Central memory CD8-positive, alpha-beta T cell (primary cell): ENCODE measurements around the gene HPF1.
"Not testable (repeated sequence)": the region's sequence is repeated elsewhere in the genome, so short reads cannot be mapped to it uniquely, and the experiment has no call there.

ENCODE experiments used
- ATAC-seq: fragments of 150-1000 bp; cut with Tn5 transposase; replicated peaks from 2 replicates; pipeline ENCODE4 v1.10.0; 2022; ENCODE audit warnings: mild to moderate bottlenecking, moderate FRiP score, moderate number of reproducible peaks; ENCODE audit not compliant: poor library complexity, severe bottlenecking; ENCODE audit errors: extremely low read depth
- DNase-seq, 2 donors: peaks; one replicate each; pipeline ENCODE4 v3.0.0; 2021; ENCODE audit warnings: low spot score in 2 of 2
- H3K27ac Mint-ChIP-seq: one replicate; pipeline ENCODE4 v1.8.0; 2022; ENCODE audit warnings: low read depth, mild to moderate bottlenecking, moderate library complexity, mixed read lengths
- H3K27me3 Mint-ChIP-seq: one replicate; pipeline ENCODE4 v1.8.0; 2022; ENCODE audit warnings: mixed read lengths
- H3K36me3 Mint-ChIP-seq: one replicate; pipeline ENCODE4 v1.8.0; 2022; ENCODE audit warnings: mild to moderate bottlenecking, moderate library complexity, mixed read lengths; ENCODE audit not compliant: insufficient read depth
- H3K4me1 Mint-ChIP-seq: one replicate; pipeline ENCODE4 v1.8.0; 2022; ENCODE audit warnings: mixed read lengths
- H3K4me3 Mint-ChIP-seq: one replicate; pipeline ENCODE4 v1.8.0; 2022; ENCODE audit warnings: mild to moderate bottlenecking, moderate library complexity, mixed read lengths
- H3K9me3 Mint-ChIP-seq: one replicate; pipeline ENCODE4 v1.8.0; 2022; ENCODE audit warnings: mixed read lengths

HPF1 gene

GRCh38 chr4:169770416-169770815, 12.7 kb upstream of the HPF1 start:
- H3K4me3 Mint-ChIP-seq = no peak overlapping the region
- no peaks in the 10 kb centered on the region for H3K9me3 Mint-ChIP-seq
- peaks cover 7% of the 10 kb centered on the region for H3K4me1 Mint-ChIP-seq
- no peak for DNase-seq
- peaks cover 2% of the 10 kb centered on the region for H3K36me3 Mint-ChIP-seq
- H3K27me3 Mint-ChIP-seq = peaks cover 38% of the 10 kb centered on the region
- no peak for ATAC-seq
- no peak overlapping the region for H3K27ac Mint-ChIP-seq

GRCh38 chr4:169768385-169768784, 10.6 kb upstream of the HPF1 start:
- Mint-ChIP-seq H3K4me3 (no peak overlapping the region), H3K27ac (no peak overlapping the region), H3K36me3 (no peaks in the 10 kb centered on the region), H3K4me1 (no peaks in the 10 kb centered on the region), H3K27me3 (peaks cover 20% of the 10 kb centered on the region), H3K9me3 (no peaks in the 10 kb centered on the region)
- ATAC-seq (no peak), DNase-seq (no peak)

- no peak for DNase-seq
- H3K27ac Mint-ChIP-seq = no peak overlapping the region
Measured at GRCh38 chr4:169766741-169767140, 9.0 kb upstream of the HPF1 start.

GRCh38 chr4:169765835-169766234, 8.1 kb upstream of the HPF1 start:
- no peak for ATAC-seq
- H3K4me1 Mint-ChIP-seq = no peaks in the 10 kb centered on the region
- no peak overlapping the region for H3K4me3 Mint-ChIP-seq

More at GRCh38 chr4:169766741-169767140, 9.0 kb upstream of the HPF1 start:
- H3K4me3 Mint-ChIP-seq = no peak overlapping the region
- no peaks in the 10 kb centered on the region for H3K36me3 Mint-ChIP-seq
- H3K9me3 Mint-ChIP-seq = no peaks in the 10 kb centered on the region
- H3K4me1 Mint-ChIP-seq = no peaks in the 10 kb centered on the region
- H3K27me3 Mint-ChIP-seq = peaks cover 34% of the 10 kb centered on the region
- no peak for ATAC-seq

GRCh38 chr4:169761846-169762245, 4.1 kb upstream of the HPF1 start:
- Mint-ChIP-seq H3K9me3 (no peaks in the 10 kb centered on the region), H3K27me3 (peaks cover 18% of the 10 kb centered on the region), H3K4me1 (peaks cover 13% of the 10 kb centered on the region), H3K4me3 (no peak overlapping the region), H3K36me3 (peaks cover 7% of the 10 kb centered on the region), H3K27ac (no peak overlapping the region)
- no peak for ATAC-seq
- no peak for DNase-seq

More at GRCh38 chr4:169765835-169766234, 8.1 kb upstream of the HPF1 start:
- peaks cover 33% of the 10 kb centered on the region for H3K27me3 Mint-ChIP-seq
- no peaks in the 10 kb centered on the region for H3K9me3 Mint-ChIP-seq
- no peak overlapping the region for H3K27ac Mint-ChIP-seq
- H3K36me3 Mint-ChIP-seq = no peaks in the 10 kb centered on the region
- no peak for DNase-seq

- H3K9me3 Mint-ChIP-seq = no peaks in the 10 kb centered on the region
- ATAC-seq = no peak
- peaks cover 18% of the 10 kb centered on the region for H3K27me3 Mint-ChIP-seq
- H3K4me1 Mint-ChIP-seq = peaks cover 28% of the 10 kb centered on the region
- DNase-seq = no peak
- H3K36me3 Mint-ChIP-seq = peaks cover 9% of the 10 kb centered on the region
- peak overlapping the region; percentile 85 for H3K4me3 Mint-ChIP-seq
- peak overlapping the region; percentile 38 for H3K27ac Mint-ChIP-seq
Measured at GRCh38 chr4:169758401-169758962, 738 bp upstream of the HPF1 start.

GRCh38 chr4:169756971-169757574, 671 bp downstream of the HPF1 start:
- ATAC-seq (peak; percentile 5), DNase-seq (no peak)
- H3K9me3 Mint-ChIP-seq = no peaks in the 10 kb centered on the region
- H3K27ac Mint-ChIP-seq = peak overlapping the region; percentile 38
- peak overlapping the region; percentile 85 for H3K4me3 Mint-ChIP-seq
- H3K36me3 Mint-ChIP-seq = peaks cover 18% of the 10 kb centered on the region
- H3K27me3 Mint-ChIP-seq = peaks cover 6% of the 10 kb centered on the region
- H3K4me1 Mint-ChIP-seq = peaks cover 28% of the 10 kb centered on the region

GRCh38 chr4:169745291-169745690, 12.5 kb downstream of the HPF1 start:
- peaks cover 11% of the 10 kb centered on the region for H3K4me1 Mint-ChIP-seq
- ATAC-seq (no peak), DNase-seq (no peak)
- H3K27me3 Mint-ChIP-seq = no peaks in the 10 kb centered on the region
- peaks cover 32% of the 10 kb centered on the region for H3K36me3 Mint-ChIP-seq
- no peak overlapping the region for H3K27ac Mint-ChIP-seq
- H3K4me3 Mint-ChIP-seq = no peak overlapping the region
- H3K9me3 Mint-ChIP-seq = no peaks in the 10 kb centered on the region

- Mint-ChIP-seq H3K4me3 (no peak overlapping the region), H3K27me3 (no peaks in the 10 kb centered on the region), H3K36me3 (peaks cover 29% of the 10 kb centered on the region), H3K9me3 (no peaks in the 10 kb centered on the region), H3K27ac (no peak overlapping the region), H3K4me1 (peaks cover 6% of the 10 kb centered on the region)
- DNase-seq (no peak), ATAC-seq (no peak)
Measured at GRCh38 chr4:169744601-169745000, 13.1 kb downstream of the HPF1 start.

GRCh38 chr4:169741569-169741968, 16.2 kb downstream of the HPF1 start:
- Mint-ChIP-seq H3K4me3 (no peak overlapping the region), H3K36me3 (peaks cover 22% of the 10 kb centered on the region), H3K27me3 (no peaks in the 10 kb centered on the region), H3K9me3 (no peaks in the 10 kb centered on the region), H3K27ac (no peak overlapping the region), H3K4me1 (peaks cover 6% of the 10 kb centered on the region)
- DNase-seq (no peak), ATAC-seq (no peak)

- ATAC-seq, H3K4me1 Mint-ChIP-seq, H3K27me3 Mint-ChIP-seq, H3K4me3 Mint-ChIP-seq, H3K9me3 Mint-ChIP-seq, H3K27ac Mint-ChIP-seq, DNase-seq: not testable (repeated sequence)
- peaks cover 18% of the 10 kb centered on the region for H3K36me3 Mint-ChIP-seq
Measured at GRCh38 chr4:169738604-169739003, 19.1 kb downstream of the HPF1 start.

GRCh38 chr4:169730564-169730963, 27.2 kb downstream of the HPF1 start:
- DNase-seq = no peak
- H3K9me3 Mint-ChIP-seq = no peaks in the 10 kb centered on the region
- no peak overlapping the region for H3K27ac Mint-ChIP-seq
- no peaks in the 10 kb centered on the region for H3K4me1 Mint-ChIP-seq
- H3K27me3 Mint-ChIP-seq = no peaks in the 10 kb centered on the region
- H3K4me3 Mint-ChIP-seq = no peak overlapping the region
- ATAC-seq = no peak
- peaks cover 11% of the 10 kb centered on the region for H3K36me3 Mint-ChIP-seq

GRCh38 chr4:169727616-169728015, 30.1 kb downstream of the HPF1 start:
- Mint-ChIP-seq H3K27ac (no peak overlapping the region), H3K27me3 (no peaks in the 10 kb centered on the region), H3K4me1 (no peaks in the 10 kb centered on the region), H3K9me3 (no peaks in the 10 kb centered on the region), H3K36me3 (peaks cover 10% of the 10 kb centered on the region), H3K4me3 (no peak overlapping the region)
- no peak for ATAC-seq
- no peak for DNase-seq
